CD4-positive, alpha-beta T cell (primary cell): ENCODE data around the gene FOXP4. TPM values are rescaled to one million over a fixed set of nuclear protein-coding genes. Genes with fewer than 3 reads are reported as not detected.

ENCODE experiments used
- ATAC-seq: fragments of 200-7000 bp; cut with Tn5 transposase; one replicate; pipeline ENCODE4 v1.10.0; 2022; ENCODE audit warnings: mild to moderate bottlenecking; ENCODE audit not compliant: poor library complexity
- CTCF ChIA-PET: fragments of 350-600 bp; sonication (Branson Sonifier 250); formaldehyde crosslinking; loops from one replicate; lab custom pipeline; 2021; ENCODE audit warnings: antibody characterized with exemption, inconsistent platforms; lab: Charles Lee
- POLR2A ChIA-PET: fragments of 350-600 bp; sonication (Branson Sonifier 250); formaldehyde crosslinking; loops from one replicate; lab custom pipeline; 2021; ENCODE audit warnings: antibody characterized with exemption, inconsistent platforms; lab: Charles Lee
- DNase-seq, 14 experiments: peaks; one replicate each; pipeline ENCODE4 v3.0.0-alpha.2; 2013 to 2020; ENCODE audit warnings: mixed read lengths in 2 of 14
- H3K27ac ChIP-seq, 2 donors: one replicate each; pipeline versions ENCODE4 v1.5.1 to v1.7.0; 2013; ENCODE audit warnings: low read length in 2 of 2, low read depth in 1 of 2, mild to moderate bottlenecking in 1 of 2
- H3K27me3 ChIP-seq, 2 experiments: 1 replicate in 1 of 2; 2 replicates in 1 of 2; pipeline versions ENCODE4 v1.6.1 to v1.7.0; 2013; ENCODE audit warnings: low read length in 2 of 2, control low read depth in 1 of 2, mild to moderate bottlenecking in 1 of 2, moderate library complexity in 1 of 2; ENCODE audit not compliant: insufficient read depth in 2 of 2, control insufficient read depth in 1 of 2
- H3K36me3 ChIP-seq: one replicate; pipeline ENCODE4 v1.6.1; 2013; ENCODE audit warnings: low read length, control low read depth; ENCODE audit not compliant: insufficient read depth
- H3K4me1 ChIP-seq: one replicate; pipeline ENCODE4 v1.6.1; 2013; ENCODE audit warnings: low read length, control low read depth; ENCODE audit not compliant: insufficient read depth
- H3K4me3 ChIP-seq: one replicate; pipeline ENCODE4 v1.5.1; 2013; ENCODE audit warnings: mild to moderate bottlenecking, low read length, moderate library complexity
- H3K9me3 ChIP-seq, 2 experiments: 1 replicate in 1 of 2; 2 replicates in 1 of 2; pipeline versions ENCODE4 v1.6.1 to v1.7.0; 2013; ENCODE audit warnings: low read length in 2 of 2, mild to moderate bottlenecking in 2 of 2, control low read depth in 1 of 2, moderate library complexity in 1 of 2; ENCODE audit not compliant: control insufficient read depth in 1 of 2, insufficient read depth in 1 of 2
- H3K27ac Mint-ChIP-seq: one replicate; pipeline ENCODE4 v1.8.0; 2020; ENCODE audit warnings: mixed read lengths
- H3K27me3 Mint-ChIP-seq: one replicate; pipeline ENCODE4 v1.8.0; 2021; ENCODE audit warnings: mixed read lengths
- H3K36me3 Mint-ChIP-seq: one replicate; pipeline ENCODE4 v1.8.0; 2021; ENCODE audit warnings: low read depth, mixed read lengths
- H3K4me1 Mint-ChIP-seq: one replicate; pipeline ENCODE4 v1.8.0; 2021; ENCODE audit warnings: low read depth, mixed read lengths
- H3K4me3 Mint-ChIP-seq: one replicate; pipeline ENCODE4 v1.8.0; 2020; ENCODE audit warnings: mild to moderate bottlenecking, mixed read lengths
- H3K9me3 Mint-ChIP-seq: one replicate; pipeline ENCODE4 v1.8.0; 2020; ENCODE audit warnings: mixed read lengths
- CTCF ChIP-seq: fragments of 200-600 bp; IDR thresholded peaks from one replicate; pipeline ENCODE4 v1.8.0; 2022; ENCODE audit warnings: antibody characterized with exemption, mild to moderate bottlenecking
- intact Hi-C, 2 experiments: fragments of 100-400 bp; cut with DNase I in 1 of 2; cut with micrococcal nuclease in 1 of 2; formaldehyde crosslinking; loops; one replicate each; pipeline versions ENCODE4 v1.15.1 to v1.9.0; 2023 to 2025; cut with DNase I, micrococcal nuclease
- total RNA-seq, 174 experiments: library from RNA in 2 of 174; stranded (reverse) in 2 of 174; gene quantifications; one replicate each; pipeline ENCODE4 v1.2.3 and lab custom pipeline; 2021 to 2026

FOXP4 gene
- total RNA-seq, 2 experiments from 2014 or later, result 3.7 to 3.9 TPM

GRCh38 chr6:41567684-41568083 lies 21.5 kb downstream of the FOXP4 start:
- H3K4me1 ChIP-seq, result no peaks in the 10 kb centered on the region
- ATAC-seq (no peak), DNase-seq (no peak)
- H3K27ac Mint-ChIP-seq, result no peak overlapping the region
- H3K4me3 Mint-ChIP-seq, result no peak overlapping the region
- no peak overlapping the region for H3K27ac ChIP-seq
- intact Hi-C loops, result no loop called here
- no peaks in the 10 kb centered on the region for H3K27me3 ChIP-seq
- peaks cover 17% of the 10 kb centered on the region for H3K36me3 Mint-ChIP-seq
- H3K4me1 Mint-ChIP-seq, result no peaks in the 10 kb centered on the region
- H3K36me3 ChIP-seq, result peaks cover 15% of the 10 kb centered on the region
- no peak for TF ChIP-seq CTCF
- H3K9me3 ChIP-seq, result no peaks in the 10 kb centered on the region
- no peaks in the 10 kb centered on the region for H3K27me3 Mint-ChIP-seq
- H3K9me3 Mint-ChIP-seq, result no peaks in the 10 kb centered on the region
- CTCF ChIA-PET, result no interaction called here
- POLR2A ChIA-PET, result no interaction called here
- no peak overlapping the region for H3K4me3 ChIP-seq

GRCh38 chr6:41568202-41568584 lies 22.0 kb downstream of the FOXP4 start:
- no peak overlapping the region for H3K4me3 ChIP-seq
- no peaks in the 10 kb centered on the region for H3K27me3 Mint-ChIP-seq
- no peak overlapping the region for H3K27ac ChIP-seq
- no peak for DNase-seq
- ATAC-seq, result no peak
- POLR2A ChIA-PET, result no interaction called here
- no peak overlapping the region for H3K27ac Mint-ChIP-seq
- peaks cover 15% of the 10 kb centered on the region for H3K36me3 ChIP-seq
- no peaks in the 10 kb centered on the region for H3K9me3 Mint-ChIP-seq
- H3K4me1 Mint-ChIP-seq, result no peaks in the 10 kb centered on the region
- intact Hi-C loops, result no loop called here
- no peaks in the 10 kb centered on the region for H3K9me3 ChIP-seq
- no peak overlapping the region for H3K4me3 Mint-ChIP-seq
- H3K27me3 ChIP-seq, result no peaks in the 10 kb centered on the region
- TF ChIP-seq CTCF, result no peak
- CTCF ChIA-PET, result no interaction called here
- no peaks in the 10 kb centered on the region for H3K4me1 ChIP-seq
- peaks cover 20% of the 10 kb centered on the region for H3K36me3 Mint-ChIP-seq

- peaks cover 15% of the 10 kb centered on the region for H3K36me3 ChIP-seq
- ChIA-PET POLR2A (no interaction called here), CTCF (no interaction called here)
- no peaks in the 10 kb centered on the region for H3K4me1 ChIP-seq
- H3K27me3 Mint-ChIP-seq, result no peaks in the 10 kb centered on the region
- ATAC-seq (no peak), DNase-seq (no peak)
- no peaks in the 10 kb centered on the region for H3K9me3 Mint-ChIP-seq
- H3K9me3 ChIP-seq, result no peaks in the 10 kb centered on the region
- TF ChIP-seq CTCF, result no peak
- H3K4me3 Mint-ChIP-seq, result no peak overlapping the region
- no peaks in the 10 kb centered on the region for H3K27me3 ChIP-seq
- H3K36me3 Mint-ChIP-seq, result peaks cover 24% of the 10 kb centered on the region
- H3K27ac ChIP-seq, result no peak overlapping the region
- no peaks in the 10 kb centered on the region for H3K4me1 Mint-ChIP-seq
- H3K27ac Mint-ChIP-seq, result no peak overlapping the region
- no peak overlapping the region for H3K4me3 ChIP-seq
- intact Hi-C loops, result no loop called here
Observed at GRCh38 chr6:41568585-41569384, 22.6 kb downstream of the FOXP4 start.
